Neural cell (in vitro differentiated cells): ENCODE data around the gene APOC4. TPM values are rescaled to one million over a fixed set of nuclear protein-coding genes. Genes with fewer than 3 reads are reported as not detected.

Experiments used
- H2AFZ ChIP-seq: fragments of 200-600, 300-800 bp; sonication (generic), shearing (Covaris generic); 2 replicates; pipeline ENCODE4 v1.6.0; 2014; ENCODE audit warnings: low read depth, mild to moderate bottlenecking, antibody characterized with exemption, low read length, moderate library complexity
- H3F3A ChIP-seq: fragments of 200-600 bp; shearing (Covaris generic); 2 replicates; pipeline ENCODE4 v1.6.1; 2016; ENCODE audit warnings: mild to moderate bottlenecking, moderate library complexity, mixed read lengths, antibody characterized with exemption, low read length; ENCODE audit not compliant: insufficient read depth, poor library complexity, severe bottlenecking
- H3K27ac ChIP-seq: fragments of 200-600, 300-800 bp; sonication (generic), shearing (Covaris generic); 2 replicates; pipeline ENCODE4 v1.5.1; 2014; ENCODE audit warnings: mild to moderate bottlenecking, low read length, moderate library complexity
- H3K27me3 ChIP-seq: fragments of 300-800, 200-600 bp; sonication (generic), shearing (Covaris generic); 2 replicates; pipeline ENCODE4 v1.6.0; 2014; ENCODE audit warnings: mild to moderate bottlenecking, low read depth, low read length, moderate library complexity; ENCODE audit not compliant: insufficient read depth
- H3K36me3 ChIP-seq: fragments of 300-800, 200-600 bp; sonication (generic), shearing (Covaris generic); 2 replicates; pipeline ENCODE4 v1.5.1; 2014; ENCODE audit warnings: mild to moderate bottlenecking, antibody characterized with exemption, low read length, moderate library complexity; ENCODE audit not compliant: insufficient read depth
- H3K4me2 ChIP-seq: fragments of 300-800, 200-600 bp; sonication (generic), shearing (Covaris generic); 2 replicates; pipeline ENCODE4 v1.6.0; 2014; ENCODE audit warnings: mild to moderate bottlenecking, low read length
- H3K4me3 ChIP-seq: fragments of 300-800, 200-600 bp; sonication (generic), shearing (Covaris generic); 2 replicates; pipeline ENCODE4 v1.5.1; 2014; ENCODE audit warnings: mild to moderate bottlenecking, low read length, moderate library complexity
- H3K79me2 ChIP-seq: fragments of 200-600 bp; shearing (Covaris generic); replicated peaks from 2 replicates; pipeline ENCODE4 v1.6.0; 2014; ENCODE audit warnings: mild to moderate bottlenecking, low read length, moderate library complexity; ENCODE audit not compliant: insufficient read depth
- H3K9ac ChIP-seq: fragments of 300-800, 200-600 bp; sonication (generic), shearing (Covaris generic); 2 replicates; pipeline ENCODE4 v1.6.1; 2016; ENCODE audit warnings: mild to moderate bottlenecking, low read length, mixed read lengths
- H3K9me2 ChIP-seq: fragments of 200-600 bp; shearing (Covaris generic); 2 replicates; pipeline ENCODE4 v1.6.1; 2016; ENCODE audit warnings: mild to moderate bottlenecking, low read length, mixed read lengths; ENCODE audit not compliant: insufficient read depth
- H3K9me3 ChIP-seq: fragments of 200-600, 300-800 bp; sonication (generic), shearing (Covaris generic); 2 replicates; pipeline ENCODE4 v1.6.1; 2016; ENCODE audit warnings: mild to moderate bottlenecking, mixed run types, low read length, moderate library complexity, mixed read lengths
- H4K20me1 ChIP-seq: fragments of 200-600 bp; shearing (Covaris generic); 2 replicates; pipeline ENCODE4 v1.6.1; 2016; ENCODE audit warnings: mild to moderate bottlenecking, mixed run types; ENCODE audit not compliant: insufficient read depth
- CTCF ChIP-seq: fragments of 450-650 bp; IDR thresholded peaks from 2 replicates; pipeline ENCODE4 v1.5.1; 2014; ENCODE audit warnings: antibody characterized with exemption, mild to moderate bottlenecking, moderate library complexity; ENCODE audit not compliant: poor library complexity, severe bottlenecking
- EP300 ChIP-seq: fragments of 450-650 bp; conservative IDR thresholded peaks from 2 replicates; pipeline ENCODE4 v1.6.1; 2014; ENCODE audit warnings: antibody characterized with exemption, mild to moderate bottlenecking, moderate library complexity; ENCODE audit not compliant: poor library complexity, severe bottlenecking
- EZH2 ChIP-seq: fragments of 200-600, 300-800 bp; shearing (Covaris generic), sonication (generic); IDR thresholded peaks from 2 replicates; pipeline ENCODE4 v1.6.1; 2014; ENCODE audit warnings: antibody characterized with exemption, low read length, borderline replicate concordance, mild to moderate bottlenecking; ENCODE audit not compliant: insufficient read depth, poor library complexity, severe bottlenecking
- MXI1 ChIP-seq: fragments of 450-650 bp; conservative IDR thresholded peaks from 2 replicates; pipeline ENCODE4 v1.6.1; 2014; ENCODE audit warnings: antibody characterized with exemption, mild to moderate bottlenecking; ENCODE audit not compliant: poor library complexity, severe bottlenecking
- POLR2AphosphoS5 ChIP-seq: IDR thresholded peaks from 2 replicates; pipeline ENCODE4 v1.6.1; 2012
- RAD21 ChIP-seq: fragments of 450-650 bp; conservative IDR thresholded peaks from 2 replicates; pipeline ENCODE4 v1.6.1; 2014; ENCODE audit warnings: antibody characterized with exemption, mild to moderate bottlenecking, moderate library complexity
- SMC3 ChIP-seq: fragments of 450-650 bp; conservative IDR thresholded peaks from 2 replicates; pipeline ENCODE4 v1.6.1; 2014; ENCODE audit warnings: antibody characterized with exemption, mild to moderate bottlenecking, moderate library complexity; ENCODE audit not compliant: poor library complexity
- TAF1 ChIP-seq: IDR thresholded peaks from 2 replicates; pipeline ENCODE4 v1.6.1; 2012; ENCODE audit warnings: low read depth
- polyA plus RNA-seq: library from polyadenylated mRNA; depleted of rRNA; stranded (reverse); fragments of >200 nt; gene quantifications from 2 replicates; pipeline ENCODE4 v1.2.3, GENCODE V29; 2014
- TF ChIP-seq, protein P1 (sequence below): IDR thresholded peaks from 2 replicates; pipeline ENCODE4 v1.6.1; 2012; ENCODE audit warnings: borderline replicate concordance

APOC4 gene
- polyA plus RNA-seq, 1 donor from 2014 or later: not detected

DNA sequence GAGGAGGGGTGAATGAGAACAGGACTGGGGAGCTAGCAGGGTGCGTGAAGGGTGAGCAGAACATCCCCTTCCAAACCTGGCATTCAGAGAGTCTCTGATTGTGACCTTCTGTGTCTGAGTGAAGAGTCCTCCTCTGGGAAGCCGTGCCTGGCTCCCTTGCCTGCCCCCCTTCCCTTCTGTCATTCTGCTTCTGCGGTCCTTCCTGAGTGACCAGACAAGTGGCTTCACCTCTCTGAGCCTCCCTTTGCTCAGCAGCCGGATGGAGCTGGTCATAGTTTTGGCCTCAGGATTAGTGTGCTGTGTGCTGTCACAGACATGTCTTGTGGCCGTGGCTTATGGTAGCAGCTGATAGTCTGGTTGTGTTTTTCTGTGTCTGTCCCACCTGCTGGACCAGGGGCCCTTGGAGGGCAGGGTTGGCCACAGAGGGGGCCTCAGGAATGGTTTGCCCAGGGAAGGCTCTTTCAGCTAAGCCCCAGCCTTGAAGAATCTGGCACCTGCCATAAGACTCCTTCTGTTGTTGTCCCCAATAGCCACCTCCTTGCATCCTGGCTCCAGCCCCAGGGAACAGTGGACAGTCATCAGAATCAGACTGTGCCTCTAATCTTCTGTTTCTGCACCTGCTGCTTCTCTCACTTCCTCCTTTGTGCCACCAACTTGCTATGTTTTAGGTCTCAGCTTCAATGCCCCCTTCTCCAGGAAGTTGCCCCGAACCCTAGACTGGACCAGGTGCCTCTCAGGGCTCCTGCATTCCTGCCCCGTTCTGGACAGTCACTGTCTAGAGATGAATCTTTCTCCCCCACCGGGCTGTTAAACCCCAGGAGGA is 19.1 kb downstream of the APOC4 start:
- Histone ChIP-seq H3K79me2 (peaks cover 45% of the 10 kb centered on the region), H3K9me2 (no peaks in the 10 kb centered on the region)
- no peak for TF ChIP-seq MXI1
- TF ChIP-seq, protein P1, sequence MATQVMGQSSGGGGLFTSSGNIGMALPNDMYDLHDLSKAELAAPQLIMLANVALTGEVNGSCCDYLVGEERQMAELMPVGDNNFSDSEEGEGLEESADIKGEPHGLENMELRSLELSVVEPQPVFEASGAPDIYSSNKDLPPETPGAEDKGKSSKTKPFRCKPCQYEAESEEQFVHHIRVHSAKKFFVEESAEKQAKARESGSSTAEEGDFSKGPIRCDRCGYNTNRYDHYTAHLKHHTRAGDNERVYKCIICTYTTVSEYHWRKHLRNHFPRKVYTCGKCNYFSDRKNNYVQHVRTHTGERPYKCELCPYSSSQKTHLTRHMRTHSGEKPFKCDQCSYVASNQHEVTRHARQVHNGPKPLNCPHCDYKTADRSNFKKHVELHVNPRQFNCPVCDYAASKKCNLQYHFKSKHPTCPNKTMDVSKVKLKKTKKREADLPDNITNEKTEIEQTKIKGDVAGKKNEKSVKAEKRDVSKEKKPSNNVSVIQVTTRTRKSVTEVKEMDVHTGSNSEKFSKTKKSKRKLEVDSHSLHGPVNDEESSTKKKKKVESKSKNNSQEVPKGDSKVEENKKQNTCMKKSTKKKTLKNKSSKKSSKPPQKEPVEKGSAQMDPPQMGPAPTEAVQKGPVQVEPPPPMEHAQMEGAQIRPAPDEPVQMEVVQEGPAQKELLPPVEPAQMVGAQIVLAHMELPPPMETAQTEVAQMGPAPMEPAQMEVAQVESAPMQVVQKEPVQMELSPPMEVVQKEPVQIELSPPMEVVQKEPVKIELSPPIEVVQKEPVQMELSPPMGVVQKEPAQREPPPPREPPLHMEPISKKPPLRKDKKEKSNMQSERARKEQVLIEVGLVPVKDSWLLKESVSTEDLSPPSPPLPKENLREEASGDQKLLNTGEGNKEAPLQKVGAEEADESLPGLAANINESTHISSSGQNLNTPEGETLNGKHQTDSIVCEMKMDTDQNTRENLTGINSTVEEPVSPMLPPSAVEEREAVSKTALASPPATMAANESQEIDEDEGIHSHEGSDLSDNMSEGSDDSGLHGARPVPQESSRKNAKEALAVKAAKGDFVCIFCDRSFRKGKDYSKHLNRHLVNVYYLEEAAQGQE: no peak
- no peak for TF ChIP-seq CTCF
- no peak for TF ChIP-seq SMC3
- no peak for TF ChIP-seq POLR2AphosphoS5
- no peak for TF ChIP-seq EZH2
- TF ChIP-seq EP300: no peak
- no peak for TF ChIP-seq TAF1
- TF ChIP-seq RAD21: no peak

GRCh38 chr19:44961821-44962220 is 19.8 kb downstream of the APOC4 start:
- Histone ChIP-seq H3K9ac (no peak overlapping the region), H2AFZ (no peak overlapping the region), H3K9me3 (no peaks in the 10 kb centered on the region), H3K27me3 (no peaks in the 10 kb centered on the region), H3K27ac (no peak overlapping the region), H3K9me2 (no peaks in the 10 kb centered on the region), H3K79me2 (peaks cover 38% of the 10 kb centered on the region), H3K4me3 (no peak overlapping the region), H3K36me3 (no peaks in the 10 kb centered on the region), H3K4me2 (no peak overlapping the region), H3F3A (no peaks in the 10 kb centered on the region), H4K20me1 (no peaks in the 10 kb centered on the region)
- TF ChIP-seq SMC3 (no peak), POLR2AphosphoS5 (no peak), MXI1 (no peak), EP300 (no peak), CTCF (no peak), EZH2 (no peak), RAD21 (no peak)
- TF ChIP-seq, protein P1: no peak

More for the DNA sequence above, 19.1 kb downstream of the APOC4 start:
- Histone ChIP-seq H3F3A (no peaks in the 10 kb centered on the region), H3K27me3 (no peaks in the 10 kb centered on the region), H2AFZ (no peak overlapping the region), H4K20me1 (no peaks in the 10 kb centered on the region), H3K9ac (no peak overlapping the region), H3K4me2 (no peak overlapping the region), H3K4me3 (no peak overlapping the region), H3K36me3 (no peaks in the 10 kb centered on the region), H3K27ac (no peak overlapping the region), H3K9me3 (no peaks in the 10 kb centered on the region)
